Activated gamma-delta T cell treated with anti-CD3 and anti-CD28 coated beads, Interleukin-2, amount 50 U/mL, for 16 hours (primary cell): ENCODE results near the gene DIDO1.
A peak's percentile ranks its signal among the peaks of the same experiment; 100 is the strongest.
"Not testable (repeated sequence)": the region's sequence is repeated elsewhere in the genome, so short reads cannot be mapped to it uniquely, and the experiment has no call there.

Experiments used
- DNase-seq: peaks from one replicate; pipeline ENCODE4 v3.0.0-alpha.2; 2020; ENCODE audit warnings: low read depth

DIDO1 gene

GRCh38 chr20:62928246-62928939 is 2.1 kb upstream of the DIDO1 start:
- DNase-seq: no peak

- no peak for DNase-seq
These were observed 912 bp upstream of the DIDO1 start for GRCh38 chr20:62927128-62927705.

- no peak for DNase-seq
These were observed 681 bp downstream of the DIDO1 start for GRCh38 chr20:62925420-62926228.

GRCh38 chr20:62925076-62925419 is 1.3 kb downstream of the DIDO1 start:
- no peak for DNase-seq

DNA sequence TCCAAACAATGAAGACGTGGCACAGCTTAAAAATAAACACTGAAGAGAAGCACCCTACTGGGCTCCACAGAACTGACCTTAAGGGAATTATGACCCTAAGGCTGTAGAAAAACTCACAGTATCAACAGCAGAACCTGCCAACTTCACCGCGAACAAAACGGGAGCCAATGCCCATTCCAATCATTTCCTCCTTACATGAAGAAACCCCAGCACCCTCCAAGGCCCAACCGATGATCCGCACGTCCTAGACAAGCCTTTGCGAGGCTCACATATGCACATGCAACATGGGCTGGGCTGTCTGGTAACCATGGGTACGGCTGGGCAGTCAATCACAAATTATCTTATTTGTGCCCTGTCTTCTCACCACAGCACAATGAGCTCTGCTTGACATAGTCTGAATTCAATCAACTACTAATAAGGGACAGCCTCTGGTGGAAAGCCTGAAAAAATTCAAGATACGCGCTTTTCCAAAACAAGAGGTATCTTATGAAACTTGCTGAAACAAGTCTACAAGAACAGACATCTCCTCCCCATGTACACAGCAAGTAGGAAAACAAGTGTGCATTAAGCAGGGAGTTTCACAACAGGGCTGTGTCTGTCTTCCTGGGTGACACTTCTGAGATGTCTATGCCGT is 1.7 kb downstream of the DIDO1 start:
- DNase-seq: no peak

- no peak for DNase-seq
These were observed 2.5 kb downstream of the DIDO1 start for GRCh38 chr20:62923669-62924441.

- DNase-seq: not testable (repeated sequence)
These were observed 3.1 kb downstream of the DIDO1 start for GRCh38 chr20:62923059-62923668.

- DNase-seq: no peak
These were observed 3.8 kb downstream of the DIDO1 start for GRCh38 chr20:62922451-62922921.

DNA sequence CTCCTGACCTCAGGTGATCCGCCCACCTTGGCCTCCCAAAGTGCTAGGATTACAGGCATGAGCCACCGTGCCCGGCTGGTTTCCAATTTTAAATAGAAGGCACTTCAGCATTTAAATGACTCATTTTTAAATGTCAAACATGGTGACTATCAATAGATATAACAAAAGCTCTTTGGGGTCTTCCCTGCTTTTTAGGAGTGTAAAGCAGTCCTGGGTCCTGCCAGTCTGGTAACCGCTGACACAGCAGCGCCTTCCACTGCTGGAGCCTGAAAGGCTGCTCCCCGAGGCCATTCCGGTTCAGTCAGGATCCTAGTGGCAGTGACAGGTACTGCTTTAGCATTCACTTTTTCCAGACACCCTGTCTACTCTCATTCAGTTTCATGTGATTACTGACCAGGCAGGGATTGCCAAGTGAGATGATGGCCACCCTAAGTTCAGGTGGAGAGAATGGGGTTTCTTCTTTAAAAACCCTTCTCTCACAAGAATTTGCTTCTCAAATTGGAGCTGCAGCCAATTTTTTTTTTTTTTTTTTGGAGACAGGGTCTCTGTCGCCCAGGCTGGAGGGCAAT is 5.1 kb downstream of the DIDO1 start:
- peak; percentile 43 for DNase-seq

DNA sequence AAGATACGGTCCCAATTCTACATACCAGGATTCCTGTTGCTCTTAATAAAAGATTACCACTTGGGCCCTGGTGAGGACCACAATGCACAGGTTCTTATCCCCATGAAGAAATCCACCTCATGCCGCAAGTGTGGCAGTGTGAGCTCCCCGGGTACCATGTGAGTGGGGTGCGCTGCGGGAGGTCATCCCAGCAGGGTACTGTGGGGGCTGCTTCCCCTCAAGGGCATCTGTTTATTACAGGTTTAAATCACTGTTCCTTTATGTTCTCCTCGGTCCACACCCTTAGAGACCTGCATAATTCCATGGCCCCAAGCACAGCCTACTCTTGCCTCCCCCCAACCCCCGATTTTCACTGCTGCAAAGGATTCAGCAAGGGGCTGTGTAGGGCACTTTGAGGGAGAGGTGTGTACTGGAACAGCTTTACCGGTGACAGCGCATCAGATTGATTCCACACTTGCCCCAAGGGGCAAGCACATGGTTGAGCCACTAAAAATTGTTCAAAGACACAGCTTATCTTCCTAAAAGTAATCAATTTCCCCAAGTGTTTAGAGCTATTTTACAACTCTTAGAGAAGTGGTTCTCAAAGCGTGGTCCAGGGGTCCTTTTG is 6.2 kb downstream of the DIDO1 start:
- DNase-seq: no peak

DNA sequence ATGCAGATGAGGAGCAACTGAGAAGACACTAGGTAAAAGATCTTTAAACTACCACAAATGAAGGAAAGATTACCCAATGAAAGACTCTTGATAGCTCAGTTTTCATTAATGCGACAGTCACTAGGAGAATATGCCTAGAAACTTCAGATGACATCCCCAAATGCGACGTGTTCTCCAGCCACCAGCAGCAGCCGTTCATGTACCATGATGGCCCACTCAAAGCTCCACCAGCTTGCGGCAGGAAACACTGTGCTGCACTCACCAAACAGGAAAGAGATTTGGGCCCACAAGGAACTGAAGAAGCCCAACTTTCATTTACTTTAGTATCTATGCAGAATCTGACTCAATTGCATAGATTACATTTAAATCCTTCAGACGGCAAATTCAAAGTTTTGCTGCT is 7.5 kb downstream of the DIDO1 start:
- DNase-seq: no peak

DNA sequence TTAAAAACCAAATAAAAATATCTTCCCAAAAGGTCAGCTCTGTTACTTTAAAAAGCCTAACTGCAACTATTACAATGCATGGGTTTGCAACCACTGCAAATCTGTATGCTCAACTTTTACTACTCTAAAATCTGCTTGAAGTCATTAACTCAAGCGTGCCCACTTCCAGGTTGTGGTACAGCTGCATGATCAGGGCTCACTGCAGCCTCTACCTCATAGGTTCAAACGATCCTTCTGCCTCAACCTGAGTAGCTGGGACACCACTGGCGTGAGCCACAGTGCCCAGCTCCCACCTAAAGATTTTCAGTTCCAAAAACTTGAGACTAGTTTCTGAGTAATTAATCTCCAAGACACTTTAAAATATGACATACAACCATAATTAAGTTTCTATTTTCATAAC is 8.2 kb downstream of the DIDO1 start:
- DNase-seq: no peak

- DNase-seq: no peak
These were observed 8.6 kb downstream of the DIDO1 start for GRCh38 chr20:62917720-62918119.

DNA sequence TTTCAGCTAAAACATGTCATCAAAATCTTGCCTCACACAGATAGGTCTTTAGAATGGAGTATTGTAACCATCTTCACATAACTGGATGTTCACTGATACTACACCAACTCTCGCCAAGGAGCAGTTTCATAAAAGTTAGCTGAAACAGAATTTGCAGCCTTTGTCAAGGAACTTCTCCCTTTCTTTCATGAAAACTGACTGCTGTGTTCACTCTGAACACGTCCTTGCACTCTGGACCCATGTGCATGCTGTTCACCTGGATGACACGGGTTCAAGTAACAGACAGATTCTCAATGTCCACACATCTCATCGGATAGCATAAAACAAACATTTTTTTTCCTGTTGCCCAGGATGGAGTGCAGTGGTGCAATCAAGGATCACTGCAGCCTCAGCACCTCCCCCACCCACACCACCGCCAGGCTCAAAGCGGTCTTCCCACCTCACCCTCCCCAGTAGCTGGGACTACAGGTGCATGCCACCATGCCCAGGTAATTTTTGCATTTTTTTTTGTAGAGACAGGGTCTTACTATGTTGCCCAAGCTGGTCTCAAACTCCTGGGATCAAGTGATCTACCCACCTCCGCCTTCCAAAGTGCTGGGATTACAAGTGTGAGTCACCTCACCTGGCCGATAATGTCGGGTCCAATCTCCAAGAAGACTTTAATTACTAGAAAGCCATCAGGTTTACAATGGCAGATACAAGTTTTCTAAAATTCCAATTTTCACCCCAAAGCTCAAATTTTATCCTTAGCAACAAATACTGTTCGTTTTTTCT is 9.4 kb downstream of the DIDO1 start:
- no peak for DNase-seq

DNA sequence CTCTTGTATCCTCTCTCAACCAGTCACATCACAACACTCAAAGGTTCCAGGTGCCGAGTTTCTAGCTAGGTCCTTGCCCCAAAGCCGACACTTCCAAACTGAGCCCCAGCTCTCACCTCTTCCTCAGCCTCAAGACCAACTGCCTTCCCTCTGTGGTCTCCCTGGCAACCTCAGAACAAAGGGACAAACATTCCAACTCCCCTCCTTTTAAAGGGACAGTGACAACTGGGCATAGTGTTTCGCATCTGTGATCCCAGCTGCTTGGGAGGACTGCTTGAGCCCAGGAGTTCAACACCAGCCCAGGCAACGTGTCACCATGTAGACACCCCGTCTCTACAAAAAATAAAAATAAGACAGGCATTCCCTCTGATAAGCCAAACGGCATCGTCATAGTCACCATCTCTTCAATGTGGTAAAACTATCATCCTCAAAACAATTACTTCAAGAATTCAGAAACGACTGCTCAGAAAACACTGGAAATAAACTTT is 11.3 kb downstream of the DIDO1 start:
- DNase-seq: no peak

DNA sequence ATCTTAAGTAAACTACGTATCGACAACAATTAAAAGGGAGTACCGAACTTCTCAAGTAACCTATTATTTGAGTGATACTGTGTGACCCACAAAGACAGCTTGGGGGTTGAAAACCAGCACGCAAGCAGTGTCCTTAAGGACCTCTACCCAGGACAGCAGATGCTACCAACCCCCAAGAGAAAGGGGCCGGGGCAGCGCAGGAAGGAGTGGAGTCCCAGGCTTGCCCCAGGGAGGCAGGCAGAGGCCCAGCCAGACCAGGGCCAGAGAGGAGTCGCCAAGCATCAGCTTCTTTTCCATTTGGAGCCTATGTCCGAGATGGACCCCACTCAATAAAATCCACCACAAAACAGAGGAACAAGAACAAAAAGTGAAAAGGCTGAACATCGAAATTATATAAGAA is 11.9 kb downstream of the DIDO1 start:
- DNase-seq: no peak

DNA sequence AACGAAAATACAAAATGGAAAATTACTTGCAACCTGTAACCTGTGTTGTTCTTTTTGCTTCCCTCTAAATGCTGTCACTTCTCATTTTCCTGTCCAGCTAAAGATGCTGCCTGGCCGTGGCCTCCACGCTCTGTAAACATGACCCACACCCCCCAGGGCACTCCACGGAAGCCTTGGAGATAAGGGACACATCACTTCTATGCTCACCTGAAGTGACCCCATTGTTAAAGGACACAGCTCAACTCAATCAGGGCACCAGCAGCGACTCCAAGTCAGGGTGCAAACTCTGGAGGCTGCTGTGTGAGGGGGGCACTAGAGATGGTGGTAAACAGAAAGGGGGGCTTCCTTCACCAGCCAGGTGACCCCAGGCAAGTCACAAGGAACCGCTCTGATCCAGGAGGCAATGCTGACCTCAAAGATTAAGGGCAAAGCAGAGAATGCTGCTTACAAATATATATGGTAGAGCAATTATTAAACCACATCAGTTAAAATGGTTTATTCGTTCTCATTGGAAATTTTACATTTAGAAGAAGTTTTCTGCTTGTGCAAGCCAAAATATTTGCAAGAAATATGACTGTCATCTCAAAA is 13.2 kb downstream of the DIDO1 start:
- no peak for DNase-seq

DNA sequence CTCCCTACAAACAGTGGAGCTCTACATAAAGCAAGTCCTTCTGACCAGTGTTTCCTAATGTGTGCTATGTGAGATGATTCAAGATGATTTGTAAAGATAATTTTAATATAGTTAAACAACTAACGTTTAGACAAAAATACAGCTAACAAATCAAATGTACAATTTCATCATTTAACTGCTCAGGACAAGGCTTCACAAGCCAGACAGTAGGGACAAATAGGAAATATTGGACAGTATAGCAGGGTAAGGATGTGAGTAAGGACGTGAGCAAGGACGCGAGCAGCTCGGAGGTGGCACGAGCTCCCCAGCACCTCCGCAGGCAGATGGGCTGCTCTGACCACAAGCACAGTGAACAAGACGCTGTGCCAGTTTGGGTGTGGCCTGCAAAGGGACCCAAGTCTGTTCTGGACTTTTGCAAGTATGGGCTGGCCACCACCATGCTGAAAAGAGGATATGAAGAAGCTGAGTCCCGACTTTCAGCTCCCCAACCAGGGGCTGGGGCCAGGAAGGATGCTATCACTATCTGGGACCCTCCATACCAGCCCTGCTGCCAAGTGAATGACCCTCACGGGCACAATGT is 14.5 kb downstream of the DIDO1 start:
- DNase-seq: no peak
